GM19099 (cell line): ENCODE results near the gene SGO2.

Experiments
- POLR2A ChIP-seq: IDR thresholded peaks from 3 replicates; pipeline ENCODE4 v1.6.1; 2011; ENCODE audit warnings: low read depth; ENCODE audit not compliant: insufficient read length; ENCODE audit errors: extremely low read depth

Gene SGO2

DNA sequence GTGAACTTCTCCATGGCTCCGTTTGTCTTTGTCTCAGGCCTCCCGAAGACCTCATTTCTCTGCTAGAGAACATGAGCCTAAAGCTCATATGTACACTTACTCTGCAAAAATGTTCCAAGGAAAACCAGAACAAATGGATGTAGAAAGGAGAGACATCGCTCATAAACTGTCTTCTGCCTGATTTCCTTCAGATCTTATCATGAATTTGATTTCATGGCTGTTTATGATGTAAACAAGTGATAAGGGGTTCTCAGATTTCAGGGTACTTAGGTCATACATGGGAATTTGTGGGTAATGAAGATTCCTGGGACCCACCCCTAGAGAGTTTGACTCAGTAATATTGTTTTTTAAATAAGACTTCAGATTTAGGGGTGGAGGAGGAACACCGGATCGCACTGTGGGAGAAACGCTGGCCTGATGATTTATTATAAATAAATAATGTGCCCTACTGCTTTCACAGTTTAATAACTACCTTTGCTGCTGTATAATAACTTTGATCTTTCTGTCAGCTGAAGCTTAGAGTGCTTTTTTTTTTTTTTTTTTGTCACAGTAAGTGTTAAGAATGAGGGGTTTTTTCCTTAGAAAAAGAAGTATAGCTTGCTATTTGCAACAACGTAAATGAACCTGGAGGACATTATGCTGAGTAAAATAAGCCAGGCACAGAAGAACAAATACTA, 74.7 kb downstream of the SGO2 start:
- no peak for TF ChIP-seq POLR2A

DNA sequence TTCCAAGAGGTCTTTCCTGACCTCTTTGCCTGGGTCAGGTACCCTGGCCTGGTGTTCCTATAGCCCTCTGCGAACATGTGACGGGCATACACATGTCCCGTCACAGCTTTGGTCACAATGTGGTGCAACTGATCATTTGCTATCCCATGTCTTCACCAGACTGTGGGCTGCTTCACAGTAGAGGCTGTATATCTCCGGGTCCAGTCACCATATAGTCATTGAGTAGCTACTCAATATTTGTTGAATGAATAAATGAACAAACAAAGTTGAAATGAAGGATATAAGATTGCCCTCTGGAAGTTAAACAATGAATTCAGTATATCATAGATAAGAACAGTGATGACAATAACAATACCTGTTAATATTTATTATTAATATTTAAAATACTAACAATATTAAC, 76.6 kb downstream of the SGO2 start:
- no peak for TF ChIP-seq POLR2A

DNA sequence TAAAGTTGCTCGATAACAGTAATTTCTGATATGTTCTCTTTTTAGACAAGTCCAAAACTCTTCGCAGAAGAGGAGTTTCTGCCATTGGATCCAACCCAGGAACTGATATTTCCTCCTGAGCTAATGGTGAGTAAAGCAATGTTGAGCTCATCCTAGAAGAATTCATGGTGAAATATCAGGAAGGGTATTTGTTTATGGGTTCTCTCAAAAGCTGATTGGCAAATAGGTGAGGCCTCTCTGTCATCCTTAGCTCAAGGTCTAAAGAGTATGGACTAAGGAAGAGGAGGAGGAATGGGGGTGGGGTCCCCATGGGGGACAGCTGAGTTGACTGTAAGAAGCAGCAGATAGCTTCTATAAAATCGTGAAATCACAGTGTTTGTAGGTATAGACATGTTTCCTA, 78.0 kb downstream of the SGO2 start:
- no peak for TF ChIP-seq POLR2A

DNA sequence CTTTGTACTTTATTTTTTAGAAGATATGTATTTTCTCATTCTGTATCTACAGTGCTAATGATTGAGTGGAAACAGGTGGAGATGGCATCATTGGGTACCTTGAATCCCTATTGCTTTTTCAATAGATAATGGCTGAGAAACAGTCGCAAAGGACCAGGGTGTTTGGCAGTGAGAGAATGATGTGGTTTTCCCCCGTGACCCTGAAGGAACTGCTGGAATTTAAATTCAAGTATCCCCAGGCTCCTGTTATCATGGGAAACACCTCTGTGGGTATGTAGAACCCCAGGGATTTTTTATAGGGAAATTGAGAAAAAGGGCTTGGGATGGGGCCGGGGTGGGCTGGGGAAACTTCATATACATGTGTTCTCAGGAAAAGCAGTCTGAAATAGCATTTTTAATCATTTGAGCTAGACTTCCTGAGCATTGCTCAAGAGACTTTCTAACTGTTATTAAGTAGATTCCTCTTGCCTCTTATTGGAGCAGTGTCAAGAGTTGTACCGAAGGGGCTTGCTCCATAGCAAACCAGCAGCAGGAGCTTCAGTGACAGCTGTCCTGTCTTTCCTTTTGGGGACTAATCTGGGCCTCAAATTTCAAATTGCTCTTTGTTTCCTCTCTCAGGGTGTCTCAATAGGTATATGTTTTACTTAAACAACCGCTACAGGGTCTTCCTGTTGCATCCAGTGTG, 78.7 kb downstream of the SGO2 start:
- no peak for TF ChIP-seq POLR2A

DNA sequence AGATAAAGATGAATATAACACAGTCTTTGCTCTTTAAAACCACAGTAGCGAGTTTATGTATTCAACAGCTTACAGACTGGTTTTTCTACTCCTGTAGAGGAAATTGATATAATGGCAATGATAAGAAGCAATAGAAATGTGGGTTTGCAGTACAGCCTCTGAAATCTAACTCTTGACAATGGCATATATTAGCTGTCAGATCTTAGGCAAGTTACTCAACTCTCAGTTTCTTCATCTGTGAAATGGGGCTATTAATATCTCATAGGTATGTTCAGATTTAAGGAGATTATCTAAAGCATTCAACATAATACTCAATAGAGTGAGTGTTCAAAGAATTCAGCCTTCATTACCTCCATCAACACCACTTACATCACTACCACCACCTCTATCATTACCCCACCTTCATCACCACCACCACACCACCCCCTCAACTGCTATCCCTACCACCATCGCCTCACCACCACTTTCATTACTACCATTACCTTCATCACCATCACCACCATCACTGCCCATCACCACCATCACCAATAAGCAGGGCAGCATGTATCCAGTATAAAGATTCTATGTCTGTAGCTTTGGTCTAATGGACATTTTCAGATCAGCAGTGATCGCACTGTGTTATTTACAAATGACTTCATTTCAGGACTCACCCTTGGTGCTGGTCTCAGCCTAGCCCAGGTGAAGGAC, 82.5 kb downstream of the SGO2 start:
- no peak for TF ChIP-seq POLR2A

DNA sequence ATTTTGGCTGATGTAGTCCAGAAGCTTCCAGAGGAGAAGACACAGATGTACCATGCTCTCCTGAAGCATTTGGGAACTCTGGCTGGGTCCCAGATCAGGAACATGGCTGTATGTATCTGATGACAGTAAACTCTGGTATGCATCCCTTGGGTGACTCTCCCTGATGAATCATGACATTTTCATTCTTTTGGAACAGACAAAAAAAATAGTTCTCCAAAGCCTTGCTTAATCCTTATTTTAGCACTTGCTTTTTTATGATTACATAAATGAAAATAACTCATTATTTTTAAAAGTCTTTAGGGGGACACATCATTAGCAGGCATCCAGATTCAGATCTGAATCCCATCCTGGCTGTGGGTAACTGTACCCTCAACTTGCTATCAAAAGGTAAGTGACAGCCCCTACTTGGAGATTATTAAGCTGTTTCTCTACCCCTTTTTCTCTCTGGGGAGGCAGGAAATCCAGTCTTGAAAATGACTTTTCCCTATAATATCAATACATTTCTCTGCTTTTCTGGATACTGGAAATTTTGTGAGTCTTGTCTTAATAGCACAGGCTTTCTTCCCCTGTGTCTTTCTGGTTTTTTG, 83.1 kb downstream of the SGO2 start:
- no peak for TF ChIP-seq POLR2A

DNA sequence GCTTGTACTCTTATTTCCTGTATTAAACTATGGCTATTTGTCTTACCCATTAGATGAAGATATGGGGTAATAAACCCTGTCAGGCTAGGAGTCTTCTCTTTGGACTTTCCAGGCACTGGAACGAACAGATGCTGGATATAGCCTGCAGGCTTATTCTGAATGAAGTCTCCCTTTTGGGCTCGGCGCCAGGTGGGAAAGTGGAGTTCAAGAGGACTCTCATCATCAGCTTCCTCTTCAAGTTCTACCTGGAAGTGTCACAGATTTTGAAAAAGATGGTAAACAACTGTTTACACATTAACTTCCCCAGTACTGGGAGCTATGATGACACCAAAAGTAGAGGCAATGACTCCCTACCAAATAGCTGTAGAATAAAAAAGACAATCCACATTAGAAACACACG, 87.7 kb downstream of the SGO2 start:
- TF ChIP-seq POLR2A, result no peak

DNA sequence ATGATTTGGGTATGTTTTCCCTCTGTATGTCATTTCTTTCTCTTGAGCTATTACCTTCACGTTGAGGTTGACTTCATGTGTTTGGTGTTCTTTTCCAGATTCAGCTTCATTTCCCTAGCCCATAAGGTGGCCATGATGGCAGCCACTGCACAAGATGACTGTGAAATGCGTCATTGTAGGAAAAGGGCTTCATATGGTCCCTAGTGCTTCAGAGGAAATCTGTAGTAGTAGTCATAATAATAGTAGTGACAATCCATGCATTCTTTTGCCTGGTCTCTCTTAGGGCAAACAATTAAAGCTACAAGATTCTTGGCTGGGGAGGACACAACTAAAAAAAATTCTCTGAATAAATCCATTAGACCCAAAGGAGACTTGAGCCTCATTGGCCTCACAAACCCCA, 88.2 kb downstream of the SGO2 start:
- no peak for TF ChIP-seq POLR2A

DNA sequence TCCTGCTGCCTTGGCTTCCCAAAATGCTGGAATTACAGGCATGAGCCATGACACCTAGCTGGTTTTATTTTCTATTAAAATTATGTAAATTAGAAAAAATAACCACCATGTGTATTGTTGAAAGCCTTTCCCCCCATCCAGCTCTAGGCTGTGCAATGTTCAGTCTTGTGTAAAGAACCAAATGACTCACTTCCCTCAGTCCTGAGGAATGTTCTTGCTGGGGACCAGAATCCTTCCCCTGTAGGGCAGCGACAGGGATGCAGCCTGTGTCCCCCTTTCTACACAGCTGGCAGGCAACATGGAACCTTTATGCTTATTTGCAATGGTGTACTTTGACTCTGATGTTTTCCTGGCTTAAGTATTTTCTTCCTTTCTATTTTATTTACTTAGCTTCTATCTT, 89.2 kb downstream of the SGO2 start:
- TF ChIP-seq POLR2A, result no peak

DNA sequence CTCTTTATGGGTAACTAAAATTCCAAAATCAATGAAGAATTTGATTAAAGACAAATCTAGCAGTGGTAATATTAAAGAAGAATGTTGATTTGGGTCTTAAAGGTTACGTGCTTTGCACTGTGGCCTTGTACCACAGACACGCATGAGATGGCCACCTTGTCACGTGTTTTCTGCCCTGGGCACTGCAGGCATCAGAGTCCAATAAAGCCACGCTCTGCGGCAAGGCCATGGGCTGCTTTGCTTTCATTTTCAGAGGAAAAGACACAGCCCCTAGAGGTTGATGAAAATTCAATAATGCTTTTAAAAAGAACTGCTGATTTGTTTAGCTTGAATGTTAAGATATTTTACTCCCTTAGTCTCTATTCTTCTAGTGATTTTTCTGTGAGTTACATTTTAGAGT, 90.2 kb downstream of the SGO2 start:
- no peak for TF ChIP-seq POLR2A

DNA sequence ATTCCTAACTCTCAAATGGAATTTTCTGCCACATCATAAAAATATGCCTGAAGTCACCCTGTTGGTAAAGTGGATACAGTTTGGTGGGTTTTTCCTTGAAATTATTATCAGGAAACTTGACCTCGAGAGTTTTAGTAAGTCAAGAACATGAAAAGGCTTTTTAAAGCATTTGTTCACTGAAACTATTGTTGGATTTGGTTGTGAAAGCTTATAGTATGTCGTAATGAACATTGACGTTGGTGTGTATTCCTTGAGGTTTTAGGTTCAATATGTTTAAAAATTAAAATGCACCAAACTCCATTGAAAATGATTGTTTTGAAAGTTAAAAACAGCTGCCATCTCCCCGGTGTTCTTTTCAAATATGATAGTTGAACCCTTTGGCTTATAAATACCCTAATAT, 90.6 kb downstream of the SGO2 start:
- TF ChIP-seq POLR2A, result no peak

DNA sequence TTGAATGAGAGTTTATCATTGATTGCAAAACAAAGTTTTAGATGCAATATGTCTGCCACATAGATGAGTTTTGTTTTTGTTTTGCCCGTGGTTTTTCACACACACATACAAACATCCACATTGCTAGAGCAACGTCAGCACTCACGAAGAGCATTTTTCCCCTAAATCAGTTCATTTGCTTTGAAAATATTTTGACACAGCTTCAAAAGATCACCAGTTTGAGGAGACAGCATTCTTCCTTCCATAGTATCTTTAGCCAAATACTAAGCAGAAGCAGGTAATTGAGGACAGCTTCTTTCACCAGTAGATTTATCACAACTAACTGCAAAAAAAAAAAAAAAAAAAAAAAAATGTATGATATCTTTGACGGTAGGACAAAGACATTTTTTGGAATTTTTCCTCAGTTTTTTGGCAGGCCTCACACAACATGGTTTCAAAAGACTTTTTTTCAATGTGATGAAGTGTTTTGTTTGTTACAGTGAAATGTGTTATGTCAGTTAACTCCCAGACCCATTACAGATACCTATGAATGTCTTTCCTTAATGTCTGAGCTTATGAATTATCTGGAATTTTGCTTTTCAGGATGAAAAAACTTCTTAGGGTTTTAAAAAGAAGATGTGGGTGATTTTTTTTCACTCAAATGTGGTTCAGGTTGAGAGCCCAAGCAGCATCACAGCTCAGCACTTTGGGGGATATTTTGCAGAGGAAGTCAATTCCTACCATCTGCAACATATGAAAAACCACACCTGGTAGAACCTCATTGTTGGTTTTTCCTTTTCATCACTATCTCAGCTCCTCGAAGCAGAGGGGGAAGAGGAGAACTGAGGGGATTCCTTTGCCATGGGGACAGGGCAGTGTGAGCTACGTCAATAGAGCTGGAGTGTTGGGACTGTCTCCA, 91.4 kb downstream of the SGO2 start:
- TF ChIP-seq POLR2A, result no peak

DNA sequence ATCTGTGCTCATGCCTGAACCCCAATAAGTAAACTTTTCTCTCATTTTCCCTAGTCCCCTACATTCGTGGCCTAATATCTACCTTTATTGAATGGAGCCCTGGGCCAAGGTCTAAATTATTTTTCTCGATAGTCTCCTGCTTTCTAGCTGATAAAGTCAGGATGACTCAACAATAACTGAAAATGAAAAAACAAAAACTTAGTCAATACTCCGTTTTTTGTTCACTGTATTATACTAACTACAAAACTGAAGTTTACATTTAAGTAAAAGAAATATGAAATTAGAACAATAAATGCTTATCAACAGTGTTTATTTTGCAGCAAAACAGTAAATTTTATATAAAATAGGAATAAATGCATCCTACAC, 92.0 kb downstream of the SGO2 start:
- no peak for TF ChIP-seq POLR2A

DNA sequence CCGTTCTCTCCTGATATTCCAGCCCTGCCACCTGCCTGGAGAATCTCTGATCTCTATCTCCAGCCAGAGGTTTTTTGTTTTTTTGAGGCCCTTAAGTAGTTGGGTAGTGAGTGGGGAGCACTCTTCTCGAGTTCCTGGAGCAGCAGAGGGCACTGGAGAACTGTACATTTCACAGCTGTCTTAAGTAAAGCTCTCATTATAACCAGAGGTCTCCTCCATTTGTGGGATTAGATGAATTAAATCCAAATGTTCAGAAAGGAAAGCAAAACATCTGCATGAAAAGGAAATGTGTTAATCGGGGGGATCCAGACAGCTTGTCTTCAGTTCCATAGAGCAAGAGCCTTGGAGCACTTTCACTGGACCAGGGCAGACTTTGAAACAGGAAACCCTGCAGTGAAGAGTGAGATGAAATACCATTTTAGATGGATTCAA, 92.6 kb downstream of the SGO2 start:
- TF ChIP-seq POLR2A, result no peak

DNA sequence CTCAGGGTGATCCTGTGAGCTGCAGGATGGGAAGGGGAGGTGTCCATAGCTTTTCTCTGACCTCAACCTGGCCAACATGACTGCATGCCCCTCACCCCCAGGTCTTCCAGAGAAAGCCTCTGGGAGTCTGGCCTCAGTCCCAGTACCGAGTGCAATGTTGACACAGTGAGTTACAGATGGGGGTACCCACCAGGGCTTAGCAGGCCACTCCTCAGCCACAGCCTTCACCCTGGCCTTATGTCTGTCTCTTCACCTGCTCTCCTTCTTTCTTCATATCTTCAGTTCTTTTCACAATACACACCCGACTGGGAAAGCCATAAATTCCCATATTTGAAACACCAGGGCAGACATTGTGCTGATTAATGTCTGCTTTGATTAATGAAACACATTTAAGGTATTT, 93.3 kb downstream of the SGO2 start:
- TF ChIP-seq POLR2A, result no peak

DNA sequence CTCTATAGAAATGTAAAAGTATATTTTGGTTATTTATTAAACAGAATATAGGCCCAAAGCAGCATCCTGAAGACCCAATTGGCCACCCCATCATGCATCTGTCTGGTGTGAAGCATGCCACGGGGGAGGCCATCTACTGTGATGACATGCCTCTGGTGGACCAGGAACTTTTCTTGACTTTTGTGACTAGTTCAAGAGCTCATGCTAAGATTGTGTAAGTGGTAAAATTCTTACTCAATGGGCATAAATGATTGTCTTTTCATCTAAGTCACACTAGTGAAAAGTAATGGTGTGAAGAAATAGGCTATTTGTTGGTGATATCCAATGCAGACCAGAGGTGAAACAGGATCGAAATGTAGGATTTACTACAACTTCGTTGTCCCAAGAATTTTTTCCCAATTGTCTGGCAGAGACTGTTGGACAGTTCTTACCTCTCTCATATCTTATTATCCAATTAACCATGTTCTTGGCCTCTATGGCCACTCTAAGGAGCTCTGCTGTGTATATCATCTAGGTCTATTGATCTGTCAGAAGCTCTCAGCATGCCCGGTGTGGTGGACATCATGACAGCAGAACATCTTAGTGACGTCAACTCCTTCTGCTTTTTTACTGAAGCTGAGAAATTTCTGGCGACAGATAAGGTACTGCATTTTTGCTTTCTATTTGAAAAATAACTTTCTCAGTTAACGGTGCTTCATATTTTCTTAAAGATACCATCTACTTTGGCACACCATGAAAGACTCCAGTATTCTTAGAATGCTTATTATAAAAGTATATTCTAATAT, 94.8 kb downstream of the SGO2 start:
- TF ChIP-seq POLR2A, result no peak
